Skeletal muscle satellite cell (primary cell): Measurements from ENCODE around the gene IL33.

ENCODE experiments used
- H3K27me3 ChIP-seq: 2 replicates; pipeline ENCODE4 v1.7.0; 2013; ENCODE audit warnings: low read length; ENCODE audit not compliant: control insufficient read depth, insufficient read depth
- H3K36me3 ChIP-seq: 2 replicates; pipeline ENCODE4 v1.7.0; 2013; ENCODE audit warnings: mild to moderate bottlenecking, control low read depth, low read length; ENCODE audit not compliant: insufficient read depth
- H3K4me1 ChIP-seq: 2 replicates; pipeline ENCODE4 v1.7.0; 2013; ENCODE audit warnings: low read length; ENCODE audit not compliant: control insufficient read depth, insufficient read depth
- H3K4me2 ChIP-seq: 2 replicates; pipeline ENCODE4 v1.7.0; 2013; ENCODE audit warnings: mild to moderate bottlenecking, low read length
- H3K4me3 ChIP-seq: 2 replicates; pipeline ENCODE4 v1.7.0; 2013; ENCODE audit warnings: low read length
- H3K9ac ChIP-seq: 2 replicates; pipeline ENCODE4 v1.7.0; 2013; ENCODE audit warnings: mild to moderate bottlenecking, low read depth, low read length, moderate library complexity
- H3K9me3 ChIP-seq: replicated peaks from 2 replicates; pipeline ENCODE4 v1.7.0; 2013; ENCODE audit warnings: mild to moderate bottlenecking, control low read depth, low read length

The IL33 gene

GRCh38 chr9:6194934-6195333, 20.7 kb upstream of the IL33 start:
- Histone ChIP-seq H3K4me3 (no peak overlapping the region), H3K36me3 (no peaks in the 10 kb centered on the region), H3K4me1 (no peaks in the 10 kb centered on the region), H3K9me3 (no peaks in the 10 kb centered on the region), H3K4me2 (no peak overlapping the region), H3K9ac (no peak overlapping the region), H3K27me3 (peaks cover 19% of the 10 kb centered on the region)

- Histone ChIP-seq H3K9me3 (no peaks in the 10 kb centered on the region), H3K4me1 (no peaks in the 10 kb centered on the region), H3K36me3 (no peaks in the 10 kb centered on the region), H3K9ac (no peak overlapping the region), H3K4me3 (no peak overlapping the region), H3K27me3 (peaks cover 19% of the 10 kb centered on the region), H3K4me2 (no peak overlapping the region)
Observed at GRCh38 chr9:6195714-6196360, 19.8 kb upstream of the IL33 start.

GRCh38 chr9:6197330-6197729, 18.3 kb upstream of the IL33 start:
- H3K9me3 ChIP-seq, result no peaks in the 10 kb centered on the region

GRCh38 chr9:6198251-6198650, 17.4 kb upstream of the IL33 start:
- Histone ChIP-seq H3K36me3 (no peaks in the 10 kb centered on the region), H3K4me3 (no peak overlapping the region), H3K4me2 (no peak overlapping the region), H3K4me1 (no peaks in the 10 kb centered on the region), H3K9ac (no peak overlapping the region), H3K9me3 (no peaks in the 10 kb centered on the region), H3K27me3 (peaks cover 11% of the 10 kb centered on the region)

More at GRCh38 chr9:6197330-6197729, 18.3 kb upstream of the IL33 start:
- Histone ChIP-seq H3K4me1 (no peaks in the 10 kb centered on the region), H3K4me2 (no peak overlapping the region), H3K9ac (no peak overlapping the region), H3K36me3 (no peaks in the 10 kb centered on the region), H3K4me3 (no peak overlapping the region), H3K27me3 (peaks cover 11% of the 10 kb centered on the region)

GRCh38 chr9:6199596-6199995, 16.0 kb upstream of the IL33 start:
- no peaks in the 10 kb centered on the region for H3K36me3 ChIP-seq
- no peak overlapping the region for H3K4me2 ChIP-seq
- H3K27me3 ChIP-seq, result peaks cover 11% of the 10 kb centered on the region
- H3K4me1 ChIP-seq, result no peaks in the 10 kb centered on the region
- no peak overlapping the region for H3K9ac ChIP-seq
- no peak overlapping the region for H3K4me3 ChIP-seq
- H3K9me3 ChIP-seq, result no peaks in the 10 kb centered on the region

- Histone ChIP-seq H3K9me3 (no peaks in the 10 kb centered on the region), H3K36me3 (no peaks in the 10 kb centered on the region)
Observed at GRCh38 chr9:6200761-6201160, 14.8 kb upstream of the IL33 start.

GRCh38 chr9:6209966-6210365, 5.6 kb upstream of the IL33 start:
- Histone ChIP-seq H3K9me3 (peaks cover 5% of the 10 kb centered on the region), H3K9ac (no peak overlapping the region), H3K27me3 (no peaks in the 10 kb centered on the region), H3K4me1 (peaks cover 9% of the 10 kb centered on the region), H3K4me2 (no peak overlapping the region), H3K36me3 (no peaks in the 10 kb centered on the region), H3K4me3 (no peak overlapping the region)

More at GRCh38 chr9:6200761-6201160, 14.8 kb upstream of the IL33 start:
- no peak overlapping the region for H3K4me2 ChIP-seq
- H3K9ac ChIP-seq, result no peak overlapping the region
- no peak overlapping the region for H3K4me3 ChIP-seq
- H3K4me1 ChIP-seq, result no peaks in the 10 kb centered on the region
- peaks cover 11% of the 10 kb centered on the region for H3K27me3 ChIP-seq

GRCh38 chr9:6212722-6213375, 2.8 kb upstream of the IL33 start:
- no peaks in the 10 kb centered on the region for H3K27me3 ChIP-seq
- no peaks in the 10 kb centered on the region for H3K36me3 ChIP-seq
- no peak overlapping the region for H3K9ac ChIP-seq
- no peak overlapping the region for H3K4me2 ChIP-seq
- peaks cover 11% of the 10 kb centered on the region for H3K4me1 ChIP-seq
- peaks cover 5% of the 10 kb centered on the region for H3K9me3 ChIP-seq
- no peak overlapping the region for H3K4me3 ChIP-seq

- no peaks in the 10 kb centered on the region for H3K27me3 ChIP-seq
- no peak overlapping the region for H3K4me2 ChIP-seq
- H3K36me3 ChIP-seq, result no peaks in the 10 kb centered on the region
- peaks cover 12% of the 10 kb centered on the region for H3K4me1 ChIP-seq
- H3K4me3 ChIP-seq, result no peak overlapping the region
- H3K9me3 ChIP-seq, result peaks cover 1% of the 10 kb centered on the region
- H3K9ac ChIP-seq, result no peak overlapping the region
Observed at GRCh38 chr9:6214434-6214833, 1.2 kb upstream of the IL33 start.

- Histone ChIP-seq H3K4me3 (no peak overlapping the region), H3K27me3 (no peaks in the 10 kb centered on the region), H3K4me1 (peaks cover 12% of the 10 kb centered on the region), H3K36me3 (no peaks in the 10 kb centered on the region), H3K9ac (no peak overlapping the region), H3K9me3 (no peaks in the 10 kb centered on the region), H3K4me2 (no peak overlapping the region)
Observed at GRCh38 chr9:6214903-6215302, 704 bp upstream of the IL33 start.

- H3K36me3 ChIP-seq, result no peaks in the 10 kb centered on the region
- no peak overlapping the region for H3K9ac ChIP-seq
- no peak overlapping the region for H3K4me3 ChIP-seq
- H3K4me1 ChIP-seq, result peaks cover 12% of the 10 kb centered on the region
- H3K4me2 ChIP-seq, result no peak overlapping the region
- H3K9me3 ChIP-seq, result no peaks in the 10 kb centered on the region
- H3K27me3 ChIP-seq, result no peaks in the 10 kb centered on the region
Observed at GRCh38 chr9:6216002-6216401, 395 bp downstream of the IL33 start.

GRCh38 chr9:6216951-6217350, 1.3 kb downstream of the IL33 start:
- Histone ChIP-seq H3K4me2 (no peak overlapping the region), H3K4me3 (no peak overlapping the region), H3K36me3 (no peaks in the 10 kb centered on the region), H3K4me1 (peaks cover 12% of the 10 kb centered on the region), H3K9ac (no peak overlapping the region), H3K27me3 (no peaks in the 10 kb centered on the region), H3K9me3 (no peaks in the 10 kb centered on the region)
